ENCODE results near the gene AMN. TPM values are rescaled to one million over a fixed set of nuclear protein-coding genes. Genes with fewer than 3 reads are reported as not detected.

The AMN gene
- polyA plus RNA-seq (2012; rRNA removed), result 0.03 TPM in 1 of 2 replicates, not detected in the other
- 0.01 TPM in 1 of 2 replicates, not detected in the other for polyA plus RNA-seq (2012; cell fraction: cytosol; rRNA removed)
- polyA plus RNA-seq (2012; cell fraction: nucleus; rRNA removed), result 0.21 and 0.25 TPM in 2 replicates

GRCh38 chr14:102922490-102923200 lies at the start of gene AMN:
AMN (plus strand) TSS chr14:102922663; CDS start chr14:102922689, 26 bp downstream.
- no peak within 1 kb of the TSS for H3K27ac ChIP-seq (ENCODE audit: low read depth in 2 of 2, low read length in 1 of 2)
- WGBS (ENCODE audit: low lambda C conversion rate), result 15% methylated on average over 19 of the region's 56 CpGs
- H3K4me1 ChIP-seq (ENCODE audit: control insufficient read depth in 1 of 2, insufficient read depth in 2 of 2, low read depth in 1 of 2, low read length in 1 of 2), result no peaks in the 10 kb centered on the region
- TF ChIP-seq EZH2phosphoT487 (IDR thresholded peaks at IDR 0.05; ENCODE audit: borderline replicate concordance, low read depth) (no peak), EP300 (IDR thresholded peaks at IDR 0.05; ENCODE audit: borderline replicate concordance in 1 of 2, low read depth in 1 of 2, low read length in 1 of 2) (no peak), RFX5 (IDR thresholded peaks at IDR 0.05; ENCODE audit: low read length) (no peak), MEF2A (IDR thresholded peaks at IDR 0.05; ENCODE audit: borderline replicate concordance, low read depth) (no peak), YY1 (IDR thresholded peaks at IDR 0.05; ENCODE audit: low read depth) (no peak), TEAD4 (IDR thresholded peaks at IDR 0.05; ENCODE audit: borderline replicate concordance, insufficient read depth) (no peak), POLR2AphosphoS5 (IDR thresholded peaks at IDR 0.05; ENCODE audit: low read depth, low read length) (no peak), NFIC (IDR thresholded peaks at IDR 0.05; ENCODE audit: borderline replicate concordance) (no peak), SIN3A (IDR thresholded peaks at IDR 0.05; ENCODE audit: borderline replicate concordance, low read depth, low read length) (no peak)
- H3K79me2 ChIP-seq (ENCODE audit: insufficient read depth), result no peaks in the 10 kb centered on the region
- ChIA-PET POLR2A (no interaction called here), CTCF (interaction anchor here (1.0 kb wide), 1 partner anchor 228 kb away, joined by 5 read pairs; no protein-coding TSS in a partner anchor)
- H3K9ac ChIP-seq, result no peak within 1 kb of the TSS
- H3K4me3 ChIP-seq (ENCODE audit: low read depth in 2 of 2, low read length in 1 of 2), result peak within 1 kb of the TSS in 1 of 2 experiments; percentile 23; a peak in 2 of 4 replicates
- no peaks in the 10 kb centered on the region for H4K20me1 ChIP-seq (ENCODE audit: insufficient read depth)
- DNase-seq, result peak; percentile 73
- no peaks in the 10 kb centered on the region for H3K9me3 ChIP-seq
- H3K36me3 ChIP-seq (replicated peaks in 1 of 2; ENCODE audit: control insufficient read depth in 1 of 2, insufficient read depth in 2 of 2, low read length in 1 of 2), result no peaks in the 10 kb centered on the region
- H2AFZ ChIP-seq (ENCODE audit: low read depth), result no peak within 1 kb of the TSS
- H3K9me2 ChIP-seq, result no peaks in the 10 kb centered on the region
- peak within 1 kb of the TSS; percentile 59 for H3K4me2 ChIP-seq
- H3K27me3 ChIP-seq (ENCODE audit: insufficient read depth), result no peaks in the 10 kb centered on the region; the same call in 1 of the 2 replicates
- no peaks in the 10 kb centered on the region for H3F3A ChIP-seq (replicated peaks; ENCODE audit: insufficient read depth)

DNA sequence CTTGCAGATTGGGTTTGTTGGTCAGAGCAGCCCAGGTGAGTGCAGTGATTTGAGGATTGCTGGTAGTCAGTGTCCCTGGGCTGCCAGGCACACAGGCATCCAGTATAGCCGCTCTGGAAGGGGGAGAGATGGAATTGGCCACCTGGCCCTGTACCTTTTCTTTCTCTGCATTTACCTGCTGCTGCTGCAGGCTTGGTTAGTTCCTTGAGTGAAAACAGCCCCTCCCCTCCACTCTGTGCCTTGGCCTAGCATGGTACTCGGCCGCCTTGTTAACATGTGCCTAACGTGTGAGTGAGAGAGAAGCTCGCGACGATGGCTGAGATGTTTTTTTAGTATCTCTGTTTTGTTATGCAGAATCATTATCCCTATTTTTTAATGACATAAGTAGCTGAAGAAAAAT lies 49.3 kb upstream of the AMN start:
- no peak for TF ChIP-seq ELF1 (IDR thresholded peaks at IDR 0.05)
- no peak for TF ChIP-seq CHD2 (IDR thresholded peaks at IDR 0.05; ENCODE audit: low read length, partially characterized antibody)
- TF ChIP-seq FOXM1 (IDR thresholded peaks at IDR 0.05; ENCODE audit: low read depth), result no peak
- TF ChIP-seq GABPA (IDR thresholded peaks at IDR 0.05; ENCODE audit: low read depth), result no peak
- TF ChIP-seq FOXJ3 (CRISPR knock-in tag; IDR thresholded peaks at IDR 0.05), result no peak
- TF ChIP-seq RFX5 (IDR thresholded peaks at IDR 0.05; ENCODE audit: low read length), result no peak
- no peak for TF ChIP-seq RXRA (IDR thresholded peaks at IDR 0.05; ENCODE audit: borderline replicate concordance, low read depth)
- no peak for TF ChIP-seq SIN3A (IDR thresholded peaks at IDR 0.05; ENCODE audit: borderline replicate concordance, low read depth, low read length)
- TF ChIP-seq TAF1 (IDR thresholded peaks at IDR 0.05; ENCODE audit: borderline replicate concordance, low read depth, low read length), result no peak
- TF ChIP-seq, protein P1, sequence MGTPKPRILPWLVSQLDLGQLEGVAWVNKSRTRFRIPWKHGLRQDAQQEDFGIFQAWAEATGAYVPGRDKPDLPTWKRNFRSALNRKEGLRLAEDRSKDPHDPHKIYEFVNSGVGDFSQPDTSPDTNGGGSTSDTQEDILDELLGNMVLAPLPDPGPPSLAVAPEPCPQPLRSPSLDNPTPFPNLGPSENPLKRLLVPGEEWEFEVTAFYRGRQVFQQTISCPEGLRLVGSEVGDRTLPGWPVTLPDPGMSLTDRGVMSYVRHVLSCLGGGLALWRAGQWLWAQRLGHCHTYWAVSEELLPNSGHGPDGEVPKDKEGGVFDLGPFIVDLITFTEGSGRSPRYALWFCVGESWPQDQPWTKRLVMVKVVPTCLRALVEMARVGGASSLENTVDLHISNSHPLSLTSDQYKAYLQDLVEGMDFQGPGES (IDR thresholded peaks at IDR 0.05; ENCODE audit: low read depth, low read length), result no peak
- no peak for TF ChIP-seq NFIC (IDR thresholded peaks at IDR 0.05; ENCODE audit: borderline replicate concordance)
- no peak for TF ChIP-seq EZH2phosphoT487 (IDR thresholded peaks at IDR 0.05; ENCODE audit: borderline replicate concordance, low read depth)
- no peak for TF ChIP-seq PBX3 (IDR thresholded peaks at IDR 0.05)
- no peak for TF ChIP-seq FOSL2 (IDR thresholded peaks at IDR 0.05; ENCODE audit: borderline replicate concordance, low read depth)
- no peak for TF ChIP-seq YY1 (IDR thresholded peaks at IDR 0.05; ENCODE audit: low read depth)
- no peak for TF ChIP-seq MEF2A (IDR thresholded peaks at IDR 0.05; ENCODE audit: borderline replicate concordance, low read depth)
- H3K9me3 ChIP-seq, result no peaks in the 10 kb centered on the region
- H3F3A ChIP-seq (replicated peaks; ENCODE audit: insufficient read depth), result no peaks in the 10 kb centered on the region
- 93% methylated on average over 7 of the region's 7 CpGs for WGBS (ENCODE audit: low lambda C conversion rate)
- no peak overlapping the region for H3K4me2 ChIP-seq
- 0 out of 2 replicates have a peak, but pooled peaks cover 3% of the 10 kb centered on the region for H3K79me2 ChIP-seq (ENCODE audit: insufficient read depth)
- no peaks in the 10 kb centered on the region for H3K9me2 ChIP-seq
- no peak overlapping the region for H3K4me3 ChIP-seq (ENCODE audit: low read depth in 2 of 2, low read length in 1 of 2)
- peaks cover 0 to 9% of the 10 kb centered on the region in 2 experiments; a peak in 1 of 4 replicates for H3K4me1 ChIP-seq (ENCODE audit: control insufficient read depth in 1 of 2, insufficient read depth in 2 of 2, low read depth in 1 of 2, low read length in 1 of 2)
- no peaks in the 10 kb centered on the region for H3K27me3 ChIP-seq (ENCODE audit: insufficient read depth)
- no peak for DNase-seq
- H3K36me3 ChIP-seq (replicated peaks in 1 of 2; ENCODE audit: control insufficient read depth in 1 of 2, insufficient read depth in 2 of 2, low read length in 1 of 2), result peaks cover 23 to 25% of the 10 kb centered on the region in 2 experiments
- H3K9ac ChIP-seq, result no peak overlapping the region
- H2AFZ ChIP-seq (ENCODE audit: low read depth), result no peak overlapping the region
- H3K27ac ChIP-seq (ENCODE audit: low read depth in 2 of 2, low read length in 1 of 2), result no peak overlapping the region
- CTCF ChIA-PET, result no interaction called here
- H4K20me1 ChIP-seq (ENCODE audit: insufficient read depth), result no peaks in the 10 kb centered on the region
- POLR2A ChIA-PET, result no interaction called here
